K562 (cell line): ENCODE measurements around the gene GPD2.

ENCODE experiments used
- SMARCE1 ChIP-seq: fragments of 450-650 bp; IDR thresholded peaks from 2 replicates; pipeline ENCODE4 v1.7.1; 2016; ENCODE audit warnings: mild to moderate bottlenecking
- SREBF2 ChIP-seq: sonication (generic); formaldehyde crosslinking; IDR thresholded peaks from 2 replicates; pipeline ENCODE4 v1.4.0; 2020; ENCODE audit warnings: mild to moderate bottlenecking, missing genetic modification reagents
- SRF ChIP-seq, 2 experiments: fragments of 250-450, 450-650 bp in 1 of 2; sonication (Bioruptor Pico) in 1 of 2; sonication (generic) in 1 of 2; formaldehyde crosslinking; IDR thresholded peaks; 2 replicates each; pipeline versions ENCODE4 v1.5.0 to v1.5.1; 2020 to 2022; ENCODE audit warnings: mild to moderate bottlenecking in 1 of 2, missing genetic modification reagents in 1 of 2
- ZNF24 ChIP-seq: fragments of 450-650 bp; IDR thresholded peaks from 2 replicates; pipeline ENCODE4 v1.6.1; 2016
- ZZZ3 ChIP-seq: fragments of 450-650 bp; IDR thresholded peaks from 2 replicates; pipeline ENCODE4 v1.6.1; 2016; ENCODE audit warnings: antibody characterized with exemption, mild to moderate bottlenecking, moderate library complexity

DNA sequence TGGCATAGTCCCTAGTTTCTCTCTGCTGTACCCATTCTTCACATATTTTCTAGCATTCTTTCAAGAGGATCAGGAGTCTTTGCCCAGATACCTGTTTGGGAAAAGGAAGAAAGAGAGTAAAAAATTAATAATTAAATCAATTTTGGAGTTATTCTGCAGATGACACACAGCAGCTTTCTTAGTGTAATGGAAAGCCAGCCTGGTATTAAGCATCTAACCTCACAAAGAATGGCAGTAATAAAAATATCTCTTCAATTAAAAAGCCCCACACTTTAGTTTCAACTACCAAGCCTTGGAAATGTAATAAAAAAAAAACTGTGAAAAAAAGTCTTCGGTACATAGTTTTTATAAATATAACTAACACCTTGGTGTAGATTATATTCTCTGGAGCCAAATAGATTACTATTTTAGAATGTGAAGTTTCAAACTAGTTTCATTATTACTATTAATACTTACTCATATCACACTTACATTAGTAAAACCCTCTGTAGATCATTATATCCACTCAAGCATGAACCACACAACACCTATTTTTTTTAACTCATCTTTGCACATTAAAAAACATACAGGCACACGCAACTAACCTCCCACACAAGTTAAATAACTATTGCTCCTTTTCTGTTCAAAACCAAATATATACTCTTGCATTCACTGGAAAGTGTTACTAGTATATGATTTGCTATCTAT, 90.9 kb downstream of the GPD2 start:
- TF ChIP-seq SRF (CRISPR knock-in tag; IDR thresholded peaks at IDR 0.05) (no peak), ZZZ3 (no peak), SREBF2 (no peak), ZNF24 (no peak), SMARCE1 (no peak)
